BJ (cell line): ENCODE results near the gene KBTBD7. TPM values are rescaled to one million over a fixed set of nuclear protein-coding genes. Genes with fewer than 3 reads are reported as not detected.
A peak's percentile ranks its signal among the peaks of the same experiment; 100 is the strongest.

Experiments used
- CTCF ChIA-PET: fragments of 350-600 bp; formaldehyde crosslinking; extraction: SDS; loops from one replicate; lab custom pipeline; 2021; ENCODE audit warnings: antibody characterized with exemption, inconsistent platforms; lab: Yijun Ruan, JAX
- POLR2A ChIA-PET: fragments of 300-600 bp; sonication (Branson Sonifier 250); formaldehyde crosslinking; extraction: SDS; loops from one replicate; lab custom pipeline; 2021; ENCODE audit warnings: antibody characterized with exemption; lab: Charles Lee
- DNase-seq: peaks from one replicate; pipeline ENCODE4 v3.0.0-alpha.2; 2011; ENCODE audit warnings: low read depth
- H3K27me3 ChIP-seq: 2 replicates; pipeline ENCODE4 v1.6.0; 2011; ENCODE audit warnings: low read length; ENCODE audit not compliant: control insufficient read depth, insufficient read depth
- H3K36me3 ChIP-seq: 2 replicates; pipeline ENCODE4 v1.5.1; 2011; ENCODE audit warnings: low read length; ENCODE audit not compliant: control insufficient read depth, insufficient read depth
- H3K4me3 ChIP-seq: 2 replicates; pipeline ENCODE4 v1.5.1; 2011; ENCODE audit warnings: low read depth, mild to moderate bottlenecking, control low read depth, low read length
- CTCF ChIP-seq: IDR thresholded peaks from 2 replicates; pipeline ENCODE4 v1.5.1; 2011; ENCODE audit warnings: low read depth, mild to moderate bottlenecking, control low read depth, inconsistent platforms, low read length, moderate library complexity; ENCODE audit not compliant: insufficient read depth
- polyA plus RNA-seq: library from polyadenylated mRNA; depleted of rRNA; stranded (reverse); fragments of >200 nt; gene quantifications from 2 replicates; pipeline ENCODE4 v1.2.3, GENCODE V29; 2011

KBTBD7 gene
- polyA plus RNA-seq, 1 experiment: 3.2 TPM

GRCh38 chr13:41231786-41232185 is 37.4 kb upstream of the KBTBD7 start:
- Histone ChIP-seq H3K4me3 (no peak overlapping the region), H3K27me3 (no peaks in the 10 kb centered on the region), H3K36me3 (peaks cover 1% of the 10 kb centered on the region)
- ChIA-PET CTCF (interaction anchor here (0.6 to 2.6 kb wide), 3 partner anchors 10 to 268 kb away, joined by 3 to 12 read pairs (median 4); no protein-coding TSS in a partner anchor), POLR2A (interaction anchor here (0.6 kb wide), 1 partner anchor 83 kb away, joined by 9 read pairs; no protein-coding TSS in a partner anchor)
- TF ChIP-seq CTCF: no peak
- DNase-seq: no peak

DNA sequence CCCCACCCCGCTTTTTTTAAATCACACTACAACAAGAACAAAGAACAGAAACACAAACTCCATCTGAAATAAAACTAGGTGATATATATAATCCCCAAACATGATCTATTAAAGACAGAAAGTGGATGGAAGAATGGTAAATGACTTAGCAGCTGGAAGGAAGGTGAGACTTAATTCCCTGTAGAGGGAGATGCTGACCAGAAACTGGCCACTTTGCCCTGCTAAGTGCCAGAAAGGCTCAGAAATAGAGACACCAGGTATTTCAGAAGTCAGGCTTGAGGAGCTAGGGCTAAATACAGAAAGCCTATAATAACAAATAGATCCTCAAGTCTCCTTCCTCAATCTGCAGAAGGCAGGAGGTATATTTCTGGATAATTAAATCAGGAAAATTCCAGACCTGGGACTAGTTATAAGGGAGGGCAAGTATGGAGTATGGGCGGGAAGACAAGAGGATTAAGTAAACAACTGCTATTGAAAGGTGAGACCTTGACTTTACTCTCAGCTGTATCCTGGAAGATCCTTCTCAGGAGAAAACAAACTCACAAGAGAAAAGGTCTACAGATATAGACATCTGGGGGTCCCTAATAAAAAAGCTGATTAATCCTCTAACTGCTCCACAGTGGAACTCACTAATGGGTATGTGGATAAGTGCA is 36.8 kb upstream of the KBTBD7 start:
- H3K4me3 ChIP-seq: no peak overlapping the region
- H3K36me3 ChIP-seq: peaks cover 1% of the 10 kb centered on the region
- CTCF ChIA-PET: interaction anchor here (1.1 to 2.6 kb wide), 2 partner anchors 9 to 157 kb away, joined by 4 to 12 read pairs; no protein-coding TSS in a partner anchor
- DNase-seq: no peak
- no peaks in the 10 kb centered on the region for H3K27me3 ChIP-seq
- no peak for TF ChIP-seq CTCF
- POLR2A ChIA-PET: no interaction called here

DNA sequence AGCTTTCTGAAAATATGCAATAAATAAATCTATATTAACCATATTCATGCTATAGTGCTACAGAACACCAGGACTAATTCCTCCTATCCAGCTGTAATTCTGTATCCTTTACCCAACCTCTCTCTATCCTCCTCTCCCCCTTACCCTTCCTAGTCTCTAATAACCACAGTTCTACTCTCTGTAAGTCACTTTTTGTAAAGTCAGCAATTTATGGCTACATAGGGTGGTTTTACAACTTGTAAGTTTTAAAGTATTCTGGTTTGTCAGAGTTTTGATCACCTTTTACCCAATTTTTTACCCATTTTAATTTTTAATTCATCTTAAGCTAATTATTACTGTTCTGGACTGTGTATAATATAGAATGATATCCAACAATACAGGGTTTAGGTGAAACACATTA is 35.0 kb upstream of the KBTBD7 start:
- no peak for DNase-seq
- H3K36me3 ChIP-seq: peaks cover 1% of the 10 kb centered on the region
- H3K4me3 ChIP-seq: no peak overlapping the region
- ChIA-PET CTCF (no interaction called here), POLR2A (no interaction called here)
- TF ChIP-seq CTCF: no peak
- H3K27me3 ChIP-seq: no peaks in the 10 kb centered on the region

- ChIA-PET POLR2A (no interaction called here), CTCF (interaction anchor here (1.0 kb wide), 1 partner anchor 28 kb away, joined by 3 read pairs; no protein-coding TSS in a partner anchor)
- H3K27me3 ChIP-seq: no peaks in the 10 kb centered on the region
- no peak for TF ChIP-seq CTCF
- H3K36me3 ChIP-seq: no peaks in the 10 kb centered on the region; the same call in 1 of the 2 replicates
- peak; percentile 53 for DNase-seq
- no peak overlapping the region for H3K4me3 ChIP-seq
Measured at GRCh38 chr13:41224113-41225110, 30.0 kb upstream of the KBTBD7 start.
